ENCODE measurements around the gene MTA1.

Gene MTA1

DNA sequence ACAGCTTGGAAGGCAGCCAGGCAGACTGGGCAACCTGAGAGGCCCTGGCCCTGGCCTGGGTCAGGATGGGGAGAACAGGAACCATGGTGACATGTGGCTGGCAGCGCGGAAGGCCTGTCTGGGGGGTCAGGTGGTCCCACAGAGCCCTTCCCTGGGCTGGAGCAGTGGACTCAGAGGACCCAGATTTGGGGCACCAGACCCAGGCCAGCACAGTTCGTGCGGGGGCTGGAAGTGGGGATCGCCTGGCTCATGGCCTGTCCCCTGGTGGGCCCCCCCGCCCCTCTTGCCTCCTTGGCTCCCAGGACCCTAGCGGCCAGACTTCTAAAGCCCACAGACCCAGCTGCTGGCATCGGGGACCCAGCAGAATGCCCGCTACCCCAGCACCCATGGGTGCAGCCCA is 21.4 kb downstream of the MTA1 start:
- no peak for DNase-seq (ENCODE audit: low read depth)
- TF ChIP-seq, protein P1, sequence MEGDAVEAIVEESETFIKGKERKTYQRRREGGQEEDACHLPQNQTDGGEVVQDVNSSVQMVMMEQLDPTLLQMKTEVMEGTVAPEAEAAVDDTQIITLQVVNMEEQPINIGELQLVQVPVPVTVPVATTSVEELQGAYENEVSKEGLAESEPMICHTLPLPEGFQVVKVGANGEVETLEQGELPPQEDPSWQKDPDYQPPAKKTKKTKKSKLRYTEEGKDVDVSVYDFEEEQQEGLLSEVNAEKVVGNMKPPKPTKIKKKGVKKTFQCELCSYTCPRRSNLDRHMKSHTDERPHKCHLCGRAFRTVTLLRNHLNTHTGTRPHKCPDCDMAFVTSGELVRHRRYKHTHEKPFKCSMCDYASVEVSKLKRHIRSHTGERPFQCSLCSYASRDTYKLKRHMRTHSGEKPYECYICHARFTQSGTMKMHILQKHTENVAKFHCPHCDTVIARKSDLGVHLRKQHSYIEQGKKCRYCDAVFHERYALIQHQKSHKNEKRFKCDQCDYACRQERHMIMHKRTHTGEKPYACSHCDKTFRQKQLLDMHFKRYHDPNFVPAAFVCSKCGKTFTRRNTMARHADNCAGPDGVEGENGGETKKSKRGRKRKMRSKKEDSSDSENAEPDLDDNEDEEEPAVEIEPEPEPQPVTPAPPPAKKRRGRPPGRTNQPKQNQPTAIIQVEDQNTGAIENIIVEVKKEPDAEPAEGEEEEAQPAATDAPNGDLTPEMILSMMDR (IDR thresholded peaks at IDR 0.05; ENCODE audit: low read depth, low read length, missing control alignments), result no peak
- no peak overlapping the region for H3K4me3 ChIP-seq (ENCODE audit: low read depth, low read length)

DNA sequence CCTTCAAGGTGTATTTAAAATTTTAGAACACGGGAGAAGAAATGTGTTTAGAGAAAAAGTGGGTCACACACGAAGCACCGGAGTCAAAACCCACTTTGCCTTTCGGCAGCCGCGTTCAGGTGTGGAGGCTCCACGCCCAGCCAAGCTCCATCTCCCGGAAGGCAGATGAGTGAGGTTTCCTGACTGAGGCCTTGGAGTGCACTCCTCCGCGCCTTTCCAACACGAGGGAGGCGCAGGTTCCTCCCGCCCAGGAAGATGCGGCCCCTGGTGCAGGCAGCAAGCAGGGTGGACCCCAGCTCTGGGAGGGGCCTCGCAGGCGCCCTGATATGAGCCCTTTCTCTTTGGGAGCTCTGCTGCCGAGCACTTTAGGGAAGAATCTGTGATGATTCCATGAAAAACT is 22.5 kb downstream of the MTA1 start:
- no peak for DNase-seq (ENCODE audit: low read depth)
- TF ChIP-seq, protein P1 (IDR thresholded peaks at IDR 0.05; ENCODE audit: low read depth, low read length, missing control alignments), result no peak
- no peak overlapping the region for H3K4me3 ChIP-seq (ENCODE audit: low read depth, low read length)

DNA sequence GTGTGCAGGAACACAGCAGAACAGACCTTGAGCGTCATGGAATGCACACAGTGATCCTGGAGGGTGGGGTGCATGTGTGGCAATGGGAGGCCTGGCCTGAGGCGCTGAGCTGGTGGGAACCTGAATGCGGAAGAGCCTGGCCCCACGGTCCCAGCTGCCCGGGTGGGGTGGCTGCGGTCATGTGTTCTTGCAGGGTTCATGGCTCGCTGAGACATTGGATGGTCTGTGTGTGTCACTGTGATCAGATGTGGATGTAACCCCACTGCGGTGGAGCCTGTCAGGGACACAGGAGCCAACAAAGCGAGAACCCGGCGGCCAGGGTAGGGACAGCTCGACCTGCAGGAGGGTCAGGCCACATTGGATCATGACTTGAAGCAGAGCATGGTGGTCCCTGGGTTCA is 23.2 kb downstream of the MTA1 start:
- TF ChIP-seq, protein P1 (IDR thresholded peaks at IDR 0.05; ENCODE audit: low read depth, low read length, missing control alignments), result no peak
- DNase-seq (ENCODE audit: low read depth), result no peak
- no peak overlapping the region for H3K4me3 ChIP-seq (ENCODE audit: low read depth, low read length)

DNA sequence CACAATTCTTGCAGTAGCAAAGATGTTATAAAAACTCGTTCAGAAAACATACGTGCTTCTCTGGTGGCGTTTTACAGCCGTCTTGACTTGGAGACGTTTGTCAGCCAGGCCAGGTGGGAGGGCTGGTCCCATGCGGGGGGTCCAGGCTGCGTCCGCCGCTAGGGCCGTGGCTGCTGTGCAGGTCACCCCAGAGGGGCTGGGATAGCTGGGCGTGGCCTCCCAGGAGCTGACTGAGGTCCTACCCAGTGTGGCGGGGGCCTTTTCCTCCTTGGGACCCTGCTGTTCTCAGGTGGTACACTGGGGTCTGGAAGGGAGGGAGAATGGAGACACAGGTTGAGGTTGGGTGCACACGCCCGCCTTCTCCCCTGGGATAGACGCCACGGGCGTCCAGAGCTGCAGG is 25.2 kb downstream of the MTA1 start:
- no peak overlapping the region for H3K4me3 ChIP-seq (ENCODE audit: low read depth, low read length)
- TF ChIP-seq, protein P1 (IDR thresholded peaks at IDR 0.05; ENCODE audit: low read depth, low read length, missing control alignments), result no peak
- no peak for DNase-seq (ENCODE audit: low read depth)

DNA sequence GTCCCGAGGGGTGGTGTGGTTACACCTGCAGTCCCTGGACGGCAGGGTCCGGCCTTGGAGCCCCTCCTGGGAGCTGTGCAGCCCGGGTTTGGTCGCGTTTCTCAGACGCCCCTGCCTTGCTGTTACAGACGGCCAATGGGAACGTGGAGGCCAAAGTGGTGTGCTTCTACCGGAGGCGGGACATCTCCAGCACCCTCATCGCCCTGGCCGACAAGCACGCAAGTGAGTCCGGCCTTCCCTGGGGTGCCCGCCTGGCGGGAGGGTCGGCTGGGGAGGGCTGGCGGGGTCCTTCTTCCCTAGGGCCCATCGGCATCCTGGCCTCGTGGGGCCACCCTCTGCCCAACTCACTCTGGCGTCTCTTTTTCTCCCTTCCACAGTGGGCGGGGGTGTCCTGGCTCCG is 25.7 kb downstream of the MTA1 start:
- H3K4me3 ChIP-seq (ENCODE audit: low read depth, low read length), result no peak overlapping the region
- DNase-seq (ENCODE audit: low read depth), result no peak

DNA sequence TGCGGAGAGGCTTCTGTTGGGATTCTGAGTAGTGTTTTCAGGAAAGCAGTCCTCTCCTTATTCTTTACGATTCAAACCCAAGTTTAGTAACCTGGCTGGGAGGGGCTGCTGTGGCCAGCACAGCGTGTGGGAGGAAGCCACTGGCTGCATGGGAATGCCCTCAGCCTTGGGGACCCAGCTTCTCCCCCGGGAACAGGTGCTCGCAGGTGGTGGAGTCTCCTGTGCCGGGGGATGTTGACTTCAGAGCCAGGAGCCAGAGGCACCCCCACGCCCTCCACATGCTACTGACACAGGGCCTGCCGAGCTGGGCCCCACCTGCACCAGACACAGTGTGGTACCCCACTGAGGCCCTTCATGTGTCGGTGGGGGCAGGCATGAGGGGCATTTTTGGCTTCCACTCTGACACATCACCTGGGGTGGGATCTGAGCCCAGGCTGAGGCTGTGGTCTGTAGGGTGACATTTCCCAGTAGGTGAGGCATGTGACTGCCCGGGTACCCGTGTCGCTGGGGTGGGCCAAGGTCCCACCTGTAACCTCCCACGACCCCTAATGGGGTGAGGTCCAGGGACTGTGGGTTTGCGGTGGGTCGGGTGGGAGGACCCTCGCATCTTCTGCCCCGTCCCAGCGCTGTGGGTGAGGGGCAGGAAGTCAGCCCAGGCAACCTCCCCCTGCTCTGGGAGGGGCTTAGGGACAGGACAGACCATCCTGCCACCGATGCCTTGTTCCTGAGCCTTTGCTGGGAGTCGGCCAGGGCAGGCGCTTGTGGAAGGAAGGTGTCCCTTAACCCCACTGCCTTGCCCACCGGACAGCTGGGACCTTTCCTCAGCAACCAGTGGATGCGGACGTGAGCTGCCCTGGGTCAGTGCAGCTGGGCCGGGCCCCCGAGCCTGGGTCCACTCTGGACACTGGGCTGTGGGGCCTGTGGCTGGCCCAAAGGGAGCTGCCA is 26.5 kb downstream of the MTA1 start:
- H3K4me3 ChIP-seq (ENCODE audit: low read depth, low read length), result no peak overlapping the region
- TF ChIP-seq, protein P1 (IDR thresholded peaks at IDR 0.05; ENCODE audit: low read depth, low read length, missing control alignments), result no peak
- DNase-seq (ENCODE audit: low read depth), result no peak

More for the DNA sequence above, 25.7 kb downstream of the MTA1 start:
- TF ChIP-seq, protein P1 (IDR thresholded peaks at IDR 0.05; ENCODE audit: low read depth, low read length, missing control alignments), result no peak

DNA sequence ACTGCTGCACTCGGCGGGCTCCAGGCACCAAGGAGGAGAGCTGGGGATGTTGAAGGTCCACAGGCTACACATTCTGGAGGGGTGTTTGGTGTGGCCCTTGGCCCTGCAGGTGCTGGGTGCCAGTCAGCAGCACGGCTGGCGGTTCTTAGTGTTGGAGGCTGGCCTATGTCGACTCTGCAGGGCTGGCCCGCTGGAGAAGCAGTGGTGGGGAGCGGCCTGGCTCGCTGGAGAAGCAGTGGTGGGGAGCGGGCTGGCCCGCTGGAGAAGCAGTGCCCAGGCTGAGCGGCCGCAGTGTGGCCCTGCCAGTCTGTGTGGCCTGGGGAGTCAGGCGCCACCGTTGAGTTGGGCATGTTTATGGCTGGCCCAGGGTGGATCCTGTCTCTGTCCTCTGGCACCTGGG is 27.3 kb downstream of the MTA1 start:
- DNase-seq (ENCODE audit: low read depth), result no peak
- H3K4me3 ChIP-seq (ENCODE audit: low read depth, low read length), result no peak overlapping the region
- TF ChIP-seq, protein P1 (IDR thresholded peaks at IDR 0.05; ENCODE audit: low read depth, low read length, missing control alignments), result no peak
